ENCODE measurements around the gene ETHE1.

GRCh38 chr19:43519436-43520088 is 7.4 kb downstream of the ETHE1 start:
- peak; percentile 95 for TF ChIP-seq CTCF (IDR thresholded peaks at IDR 0.05; ENCODE audit: borderline replicate concordance, extremely low read depth, low read length, poor library complexity, severe bottlenecking)
- TF ChIP-seq EZH2 (IDR thresholded peaks at IDR 0.05; ENCODE audit: borderline replicate concordance, low read depth, low read length, severe bottlenecking), result no peak
